Glomerular visceral epithelial cell (primary cell): ENCODE data around the gene CSPG4.
"Not testable (repeated sequence)": the region's sequence is repeated elsewhere in the genome, so short reads cannot be mapped to it uniquely, and the experiment has no call there.

Experiments
- DNase-seq: peaks from one replicate; pipeline ENCODE4 v3.0.0-alpha.2; 2016; ENCODE audit errors: extremely low spot score

CSPG4 gene

GRCh38 chr15:75692311-75692710 is 20.3 kb downstream of the CSPG4 start:
- DNase-seq = not testable (repeated sequence)

- DNase-seq = not testable (repeated sequence)
Measured at GRCh38 chr15:75689429-75689828, 23.2 kb downstream of the CSPG4 start.

GRCh38 chr15:75688831-75689230 is 23.8 kb downstream of the CSPG4 start:
- DNase-seq = no peak

GRCh38 chr15:75688278-75688557 is 24.4 kb downstream of the CSPG4 start:
- DNase-seq = no peak

- DNase-seq = no peak
Measured at GRCh38 chr15:75687486-75688277, 25.0 kb downstream of the CSPG4 start.

GRCh38 chr15:75686212-75686642 is 26.4 kb downstream of the CSPG4 start:
- DNase-seq = peak; percentile 79

- no peak for DNase-seq
Measured at GRCh38 chr15:75685195-75685594, 27.5 kb downstream of the CSPG4 start.

GRCh38 chr15:75684648-75685047 is 28.0 kb downstream of the CSPG4 start:
- no peak for DNase-seq

GRCh38 chr15:75683646-75684312 is 28.9 kb downstream of the CSPG4 start:
- DNase-seq = peak; percentile 73

- DNase-seq = no peak
Measured at GRCh38 chr15:75682181-75683135, 30.2 kb downstream of the CSPG4 start.

GRCh38 chr15:75680007-75680789 is 32.5 kb downstream of the CSPG4 start:
- no peak for DNase-seq

GRCh38 chr15:75678324-75678690 is 34.3 kb downstream of the CSPG4 start:
- DNase-seq = not testable (repeated sequence)

GRCh38 chr15:75677465-75678323 is 35.0 kb downstream of the CSPG4 start:
- no peak for DNase-seq

GRCh38 chr15:75676688-75677464 is 35.8 kb downstream of the CSPG4 start:
- no peak for DNase-seq

- no peak for DNase-seq
Measured at GRCh38 chr15:75675579-75676404, 36.9 kb downstream of the CSPG4 start.

- no peak for DNase-seq
Measured at GRCh38 chr15:75674366-75674765, 38.3 kb downstream of the CSPG4 start.

GRCh38 chr15:75673426-75674235 is 39.0 kb downstream of the CSPG4 start:
- no peak for DNase-seq
